Measurements from ENCODE around the gene SSC4D.
"Not testable (repeated sequence)": the region's sequence is repeated elsewhere in the genome, so short reads cannot be mapped to it uniquely, and the experiment has no call there.

Gene SSC4D

DNA sequence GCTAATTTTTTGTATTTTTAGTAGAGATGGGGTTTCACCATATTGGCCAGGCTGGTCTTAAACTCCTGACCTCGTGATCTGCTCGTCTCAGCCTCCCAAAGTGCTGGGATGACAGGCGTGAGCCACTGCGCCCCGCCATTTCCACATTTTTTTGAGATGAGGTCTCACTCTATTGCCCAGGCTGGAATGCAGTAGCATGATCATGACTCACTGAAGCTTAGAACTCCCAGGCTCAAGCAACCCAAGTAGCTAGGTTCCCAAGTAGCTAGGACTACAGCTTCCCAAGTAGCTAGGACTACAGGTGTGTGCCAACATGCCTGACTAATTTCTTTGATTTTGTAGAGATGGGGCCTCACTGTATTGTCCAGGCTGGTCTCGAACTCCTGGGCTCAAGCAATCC, 11.6 kb upstream of the SSC4D start:
- peak; percentile 63 for DNase-seq (ENCODE audit: low spot score)

DNA sequence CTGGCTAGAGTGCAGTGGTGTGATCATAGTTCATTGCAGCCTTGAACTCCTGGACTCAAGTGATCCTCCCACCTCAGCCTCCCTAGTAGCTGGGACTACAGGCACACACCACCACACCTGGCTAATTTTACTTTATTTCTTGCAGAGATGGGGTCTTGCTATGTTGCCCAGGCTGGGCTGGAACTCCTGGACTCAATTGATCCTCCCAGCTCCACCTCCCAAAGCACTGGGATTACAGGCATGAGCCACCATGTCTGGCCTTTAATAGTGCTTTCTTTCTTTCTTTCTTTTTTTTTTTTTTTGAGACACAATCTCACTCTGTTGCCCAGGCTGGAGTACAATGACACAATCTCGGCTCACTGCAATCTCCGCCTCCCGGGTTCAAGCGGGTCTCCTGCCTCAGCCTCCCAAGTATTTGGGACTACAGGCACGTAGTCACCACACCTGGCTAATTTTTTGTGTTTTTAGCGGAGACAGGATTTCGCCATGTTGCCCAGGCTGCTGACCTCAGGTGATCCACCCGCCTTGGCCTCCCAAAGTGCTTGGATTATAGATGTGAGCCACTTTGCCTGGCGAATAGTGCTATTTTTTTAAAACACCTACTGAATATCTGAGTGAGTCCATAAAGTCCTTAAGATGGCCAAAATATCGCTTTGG, 8.3 kb upstream of the SSC4D start:
- DNase-seq (ENCODE audit: low spot score), result not testable (repeated sequence)

DNA sequence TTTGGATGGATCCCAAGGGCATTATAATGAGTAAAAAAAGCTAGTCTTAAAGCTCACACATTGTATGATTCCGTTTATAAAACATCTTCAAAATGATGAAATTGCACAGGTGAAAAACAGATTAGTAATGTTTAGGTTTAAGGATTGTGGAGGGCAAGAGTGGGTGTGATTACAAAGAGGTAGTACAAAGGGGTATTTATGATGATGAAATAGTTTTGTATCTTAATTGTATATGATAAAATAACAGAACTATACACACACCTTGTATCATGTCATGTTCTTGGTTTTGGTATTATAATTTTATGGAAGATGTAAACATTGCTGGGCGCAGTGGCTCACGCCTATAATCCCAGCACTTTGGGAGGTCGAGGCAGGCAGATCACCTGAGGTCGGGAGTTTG, 2.8 kb upstream of the SSC4D start:
- no peak for DNase-seq (ENCODE audit: low spot score)

DNA sequence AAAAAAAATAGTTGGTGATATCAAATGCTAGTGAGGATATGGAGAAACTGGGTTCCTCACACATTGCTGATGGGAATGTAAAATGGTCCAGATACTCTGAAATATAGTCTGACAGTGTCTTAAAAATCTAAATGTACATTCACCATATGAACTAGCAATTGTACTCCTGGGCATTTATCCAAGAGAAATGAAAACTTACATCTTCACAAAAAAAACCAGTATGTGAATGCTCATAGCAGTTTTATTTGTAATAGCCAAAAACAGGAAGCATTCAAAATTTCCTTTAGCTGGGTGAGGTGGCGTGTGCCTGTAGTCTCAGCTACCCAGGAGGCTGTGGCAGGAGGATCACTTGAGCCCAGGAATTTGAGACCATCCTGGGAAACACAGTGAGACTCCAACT, 2.1 kb upstream of the SSC4D start:
- DNase-seq (ENCODE audit: low spot score), result no peak

DNA sequence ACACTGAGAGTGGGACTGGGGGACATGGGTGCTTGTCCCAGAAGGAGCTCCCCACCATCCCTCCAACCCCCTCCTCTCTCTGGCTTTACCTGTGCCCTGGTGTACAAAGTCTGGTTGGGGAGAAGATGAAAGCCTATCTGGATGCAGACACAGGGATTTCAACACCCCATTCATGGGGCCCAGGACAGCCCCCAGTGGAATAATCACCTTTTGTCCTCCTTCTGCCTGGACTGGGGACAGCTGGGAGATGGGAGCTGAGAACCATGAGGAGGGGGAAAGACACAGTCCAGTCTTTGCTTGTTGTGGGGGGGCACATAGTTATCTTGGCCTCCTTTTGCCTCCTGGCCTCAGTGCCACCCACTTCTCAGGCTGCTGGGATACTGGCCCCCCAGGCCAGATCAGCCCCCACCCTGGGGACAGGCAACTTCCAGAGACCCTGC, 1.4 kb downstream of the SSC4D start:
- no peak for DNase-seq (ENCODE audit: low spot score)

DNA sequence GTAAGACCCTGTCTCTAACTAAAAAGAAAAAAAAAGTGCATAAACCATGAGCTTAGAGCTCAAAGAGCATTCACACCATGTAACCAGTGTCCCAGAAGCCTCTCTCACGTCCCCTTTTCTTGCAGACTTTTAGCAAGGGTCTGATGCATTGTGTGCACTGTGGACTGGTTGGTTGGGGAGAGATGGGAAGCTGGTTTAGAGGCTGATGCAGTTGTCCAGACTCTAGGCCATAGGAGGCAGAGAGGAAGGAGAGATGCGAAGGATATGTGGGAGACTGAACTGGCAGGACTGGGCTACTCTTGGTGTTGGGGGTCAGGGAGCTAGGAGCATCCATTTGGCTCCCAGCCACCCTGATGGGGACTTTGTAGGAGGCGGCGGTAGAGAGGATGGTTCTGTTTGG, 1.8 kb downstream of the SSC4D start:
- DNase-seq (ENCODE audit: low spot score), result no peak

DNA sequence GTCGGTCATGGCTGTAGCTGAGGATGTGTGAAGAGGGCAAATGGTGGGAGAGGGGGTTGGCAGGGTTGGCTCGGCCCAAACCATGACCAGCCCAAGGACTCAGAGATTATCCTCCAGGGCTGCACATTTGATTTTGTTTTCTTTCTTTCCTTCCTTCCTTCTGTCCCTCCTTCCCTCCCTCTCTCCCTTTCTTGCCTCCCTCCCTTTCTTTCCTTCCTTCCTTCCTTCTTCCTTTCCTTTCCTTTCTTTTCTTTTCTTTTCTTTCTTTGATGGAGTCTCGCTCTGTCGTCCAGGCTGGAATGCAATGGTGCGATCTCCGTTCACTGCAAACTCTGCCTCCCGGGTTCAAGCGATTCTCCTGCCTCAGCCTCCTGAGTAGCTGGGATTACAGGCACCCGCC, 3.8 kb downstream of the SSC4D start:
- no peak for DNase-seq (ENCODE audit: low spot score)

DNA sequence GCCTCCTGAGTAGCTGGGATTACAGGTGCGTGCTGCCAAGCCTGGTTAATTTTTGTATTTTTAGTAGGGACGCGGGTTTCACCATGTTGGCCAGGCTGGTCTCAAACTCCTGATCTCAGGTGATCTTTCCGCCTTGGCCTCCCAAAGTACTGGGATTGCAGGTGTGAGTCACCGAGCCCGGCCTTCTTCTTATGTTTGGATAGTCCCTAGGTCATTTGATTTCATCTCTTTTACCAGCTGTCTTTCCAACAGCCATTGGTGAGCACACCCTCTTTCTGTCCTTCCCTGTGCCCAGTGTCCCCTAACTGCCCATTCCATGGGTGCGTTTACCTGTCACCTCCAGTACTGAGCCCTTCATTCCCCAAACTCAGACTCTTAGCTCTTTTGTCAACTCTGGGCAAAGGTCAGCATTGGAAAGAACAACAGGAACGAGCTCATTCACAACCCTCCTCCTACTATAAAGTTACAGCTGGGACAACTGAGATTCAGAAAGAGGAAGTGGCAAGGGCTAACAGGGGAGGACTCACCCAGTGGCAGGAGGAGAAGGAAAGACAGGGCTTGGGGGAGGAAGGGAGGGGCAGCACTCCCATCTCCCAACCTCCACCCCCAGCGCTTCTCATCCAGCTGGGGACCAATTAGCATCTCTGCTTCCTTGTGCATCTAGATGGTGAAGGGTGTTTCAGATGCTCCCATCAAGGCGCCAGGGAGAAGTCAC, 5.6 kb downstream of the SSC4D start:
- DNase-seq (ENCODE audit: low spot score), result no peak

DNA sequence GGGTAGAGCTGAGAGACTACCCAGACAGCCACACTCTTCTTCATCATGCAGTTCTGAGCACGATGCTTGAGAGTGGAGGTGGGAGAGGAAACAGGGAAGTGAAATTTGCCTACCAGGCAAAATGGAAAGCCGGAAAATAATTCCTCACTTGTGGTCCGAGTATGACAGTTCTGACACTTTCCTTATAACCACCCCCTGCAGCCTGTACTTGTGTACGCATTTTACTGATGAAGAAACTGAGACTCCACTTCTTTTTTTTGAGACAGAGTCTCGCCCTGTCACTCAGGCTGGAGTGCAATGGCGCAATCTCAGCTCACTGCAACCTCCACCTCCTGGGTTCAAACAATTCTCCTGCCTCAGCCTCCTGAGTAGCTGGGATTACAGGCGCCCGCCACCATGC, 6.4 kb downstream of the SSC4D start:
- not testable (repeated sequence) for DNase-seq (ENCODE audit: low spot score)

DNA sequence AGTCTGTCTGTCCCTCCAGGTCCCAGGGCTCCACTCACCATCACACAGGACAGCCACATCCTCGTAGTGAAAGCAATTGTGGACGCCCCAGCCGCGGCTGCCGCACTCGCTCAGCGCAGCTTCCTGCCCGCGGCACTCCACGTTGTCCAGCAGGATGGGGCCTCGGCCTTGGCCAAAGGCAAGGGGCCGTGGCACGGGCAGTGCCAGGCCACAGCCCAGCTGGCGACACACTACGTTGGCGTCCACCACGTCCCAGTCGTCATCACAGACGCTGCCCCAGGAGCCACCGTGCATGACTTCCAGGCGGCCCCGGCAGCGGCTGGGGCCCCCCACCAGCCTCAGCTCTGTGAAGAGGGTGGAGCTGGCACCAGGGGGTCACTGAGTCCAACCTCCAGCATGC, 9.2 kb downstream of the SSC4D start:
- DNase-seq (ENCODE audit: low spot score), result no peak

DNA sequence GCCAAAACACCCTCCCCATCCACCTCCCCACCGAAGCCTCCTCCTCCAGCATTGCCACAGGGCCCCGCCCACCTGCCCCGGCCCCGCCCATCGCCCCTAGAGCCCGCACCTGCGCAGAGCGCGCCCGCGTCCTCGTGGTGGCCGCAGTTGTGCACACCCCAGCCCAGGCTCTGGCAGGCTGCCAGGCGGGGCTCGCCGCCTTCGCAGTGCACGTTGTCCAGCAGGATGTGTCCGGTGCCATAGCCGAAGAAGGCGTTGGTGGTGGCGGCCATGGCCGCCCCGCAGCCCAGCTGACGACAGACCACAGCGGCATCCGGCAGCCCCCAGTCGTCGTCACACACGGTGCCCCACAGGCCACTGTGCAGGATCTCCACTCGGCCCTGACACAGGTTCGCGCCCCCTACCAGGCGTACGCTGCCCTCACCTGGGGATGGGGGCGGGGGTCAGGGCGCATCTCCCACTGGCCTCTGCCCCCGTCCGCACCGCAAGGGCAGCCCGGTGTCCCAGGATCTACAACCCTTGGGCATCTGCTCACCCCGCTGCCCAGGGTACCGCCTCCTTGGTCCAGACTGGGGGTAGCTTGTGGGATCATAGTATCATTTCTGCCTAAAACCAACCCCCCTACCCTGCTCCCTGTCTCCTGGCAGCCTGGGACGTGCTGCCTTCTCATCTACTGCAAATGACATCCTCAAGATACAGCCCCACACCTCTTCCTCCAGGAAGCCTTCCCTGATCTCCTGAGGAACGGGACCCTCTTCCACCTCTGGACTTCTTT, 11.9 kb downstream of the SSC4D start:
- DNase-seq (ENCODE audit: low spot score), result peak; percentile 83

DNA sequence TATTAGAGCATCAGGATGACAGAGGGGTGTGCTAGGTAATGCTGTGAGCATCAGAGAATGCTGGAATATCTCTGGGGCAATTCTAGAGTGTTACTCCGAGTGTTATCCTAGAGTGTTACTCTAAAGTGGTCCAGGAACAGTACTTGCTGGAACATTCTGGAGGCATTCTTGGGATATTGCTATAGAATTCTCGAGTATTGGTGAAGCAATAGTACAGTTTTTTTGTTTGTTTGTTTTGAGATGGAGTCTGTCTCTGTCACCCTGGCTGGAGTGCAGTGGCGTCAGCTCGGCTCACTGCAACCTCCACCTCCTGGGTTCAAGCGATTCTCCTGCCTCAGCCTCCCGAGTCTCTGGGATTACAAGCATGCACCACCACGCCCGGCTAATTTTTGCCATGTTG, 12.6 kb downstream of the SSC4D start:
- no peak for DNase-seq (ENCODE audit: low spot score)

DNA sequence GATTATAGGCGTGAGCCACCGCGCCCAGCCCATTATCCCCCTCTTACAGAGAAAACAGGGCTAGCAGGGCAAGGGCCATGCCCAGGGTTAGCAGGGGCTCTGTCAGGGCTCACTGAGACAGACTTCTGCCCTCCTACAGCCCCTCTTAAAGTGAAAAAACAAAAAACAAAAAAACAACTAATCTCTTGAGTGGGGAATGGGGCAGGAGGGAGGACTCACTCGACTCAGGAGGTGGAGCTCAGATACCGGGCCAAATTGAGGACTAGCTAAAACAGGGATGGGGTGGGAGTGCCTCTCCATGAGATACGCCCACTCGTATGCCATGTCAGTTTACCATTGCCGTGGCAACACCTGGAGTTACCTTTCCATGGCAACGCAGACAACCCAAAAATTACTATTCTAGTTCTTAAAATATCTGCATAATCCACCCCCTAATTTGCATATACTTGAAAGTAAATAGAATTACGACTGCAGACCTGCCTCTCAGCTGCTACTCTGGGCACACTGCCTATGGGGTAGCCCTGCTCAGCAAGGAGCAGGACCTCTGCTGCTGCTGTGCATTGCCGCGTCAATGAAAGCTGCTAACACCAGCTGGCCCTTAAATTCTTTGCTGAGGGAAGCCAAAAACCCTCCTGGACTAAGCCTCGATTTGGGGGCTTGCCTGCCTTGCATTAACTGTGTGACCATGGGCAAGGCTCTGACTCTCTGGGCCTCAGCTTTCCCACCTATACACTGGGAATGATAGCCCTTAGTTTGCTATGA, 13.4 kb downstream of the SSC4D start:
- no peak for DNase-seq (ENCODE audit: low spot score)

DNA sequence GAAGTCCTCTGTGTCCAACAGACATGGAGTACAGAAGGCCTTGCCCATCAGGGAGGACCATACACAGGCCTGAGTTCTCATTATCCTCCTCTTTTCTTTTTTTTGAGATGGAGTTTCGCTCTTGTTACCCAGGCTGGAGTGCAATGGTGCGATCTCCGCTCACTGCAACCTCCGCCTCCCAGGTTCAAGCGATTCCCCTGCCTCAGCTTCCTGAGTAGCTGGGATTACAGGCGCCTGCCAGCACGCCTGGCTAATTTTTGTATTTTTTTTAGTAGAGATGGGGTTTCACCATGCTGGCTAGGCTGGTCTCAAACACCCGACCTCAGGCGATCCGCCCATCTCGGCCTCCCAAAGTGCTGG, 13.9 kb downstream of the SSC4D start:
- DNase-seq (ENCODE audit: low spot score), result not testable (repeated sequence)

DNA sequence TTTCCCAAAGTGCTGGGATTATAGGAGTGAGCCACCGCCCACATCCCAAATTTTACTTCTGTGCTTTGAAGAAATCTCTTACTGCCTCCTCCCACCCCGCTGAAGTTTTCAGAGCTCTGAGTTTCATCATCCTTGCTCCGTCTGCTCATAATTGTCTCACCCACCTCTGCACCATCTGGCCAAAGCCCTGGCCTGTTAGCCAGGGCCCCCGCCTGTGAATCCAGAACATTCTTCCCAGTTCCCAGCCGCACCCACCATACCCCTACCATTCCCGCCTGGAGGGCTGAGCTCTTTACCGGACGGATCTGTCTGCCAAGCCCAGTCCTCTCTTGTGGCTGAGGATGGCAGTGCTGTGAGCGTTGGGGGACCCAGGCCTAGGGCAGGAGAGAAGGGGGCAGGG, 14.5 kb downstream of the SSC4D start:
- DNase-seq (ENCODE audit: low spot score), result no peak

DNA sequence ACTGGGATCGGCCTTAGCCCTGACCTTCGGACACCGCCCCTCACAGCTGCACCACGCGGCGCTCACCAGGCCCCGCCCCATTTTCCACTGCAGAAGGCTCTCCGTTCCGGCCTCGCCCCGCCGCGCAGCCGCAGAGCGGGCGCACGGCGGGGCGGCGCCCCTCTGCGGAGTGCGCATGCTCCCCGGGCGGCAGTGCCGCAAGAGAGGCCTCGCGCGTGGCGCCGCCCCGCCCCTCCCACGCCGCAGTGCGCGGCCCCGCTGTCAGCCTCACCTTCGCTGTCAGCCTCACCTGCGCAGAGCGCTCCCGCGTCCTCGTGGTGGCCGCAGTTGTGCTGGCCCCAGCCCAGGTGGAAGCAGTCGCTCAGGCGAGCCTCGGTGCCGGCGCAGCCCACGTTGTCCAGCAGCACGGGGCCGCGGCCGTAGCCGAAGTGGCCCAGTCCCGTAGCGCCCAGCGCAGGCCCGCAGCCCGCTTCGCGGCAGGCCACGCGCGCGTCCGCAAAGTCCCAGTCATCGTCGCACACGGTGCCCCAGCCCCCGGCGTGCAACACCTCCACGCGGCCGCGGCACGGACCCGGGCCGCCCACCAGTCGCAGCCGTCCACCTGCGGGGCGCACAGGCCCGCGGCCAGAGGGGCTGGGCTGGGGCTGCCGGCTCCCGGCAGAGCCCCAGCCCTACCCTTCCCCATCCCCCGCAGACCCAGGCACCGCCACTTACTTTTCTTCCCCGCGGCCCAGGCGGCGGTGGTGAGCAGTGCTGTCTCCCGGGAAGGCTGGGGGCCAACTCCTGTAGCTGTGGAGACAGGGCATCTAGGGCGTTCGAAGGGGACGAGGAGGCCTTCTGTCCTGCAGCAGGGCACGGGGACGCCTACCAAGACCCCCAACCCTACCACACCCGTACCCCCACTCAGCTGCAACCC, 16.1 kb downstream of the SSC4D start:
- DNase-seq (ENCODE audit: low spot score), result peak; percentile 99

DNA sequence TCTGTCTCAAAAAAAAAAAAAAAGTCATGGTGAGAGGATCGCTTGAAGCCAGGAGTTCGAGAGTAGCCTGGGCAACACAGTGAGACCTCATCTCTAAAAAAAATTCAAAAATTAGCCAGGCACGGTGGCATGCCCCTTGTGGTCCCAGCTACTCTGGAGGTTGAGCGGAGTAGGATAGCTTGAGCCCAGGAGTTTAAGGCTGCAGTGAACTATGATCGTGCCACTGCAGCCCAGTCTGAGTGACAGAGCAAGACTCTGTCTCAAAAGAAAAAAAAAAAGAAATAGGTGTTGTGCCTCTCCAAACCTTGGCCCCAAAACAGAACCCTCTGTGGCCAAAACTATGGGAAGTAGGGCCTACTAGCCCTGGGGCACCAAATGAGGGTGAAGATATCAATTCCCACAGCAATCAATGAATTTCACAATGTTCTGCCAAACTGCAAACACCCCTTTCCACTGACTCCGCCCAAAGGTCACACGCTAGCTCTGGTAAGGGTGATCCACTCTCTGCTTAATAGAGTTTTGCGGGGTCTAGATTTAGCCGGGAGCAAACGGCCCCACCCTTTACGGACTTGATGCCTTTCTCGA, 16.9 kb downstream of the SSC4D start:
- DNase-seq (ENCODE audit: low spot score), result no peak

DNA sequence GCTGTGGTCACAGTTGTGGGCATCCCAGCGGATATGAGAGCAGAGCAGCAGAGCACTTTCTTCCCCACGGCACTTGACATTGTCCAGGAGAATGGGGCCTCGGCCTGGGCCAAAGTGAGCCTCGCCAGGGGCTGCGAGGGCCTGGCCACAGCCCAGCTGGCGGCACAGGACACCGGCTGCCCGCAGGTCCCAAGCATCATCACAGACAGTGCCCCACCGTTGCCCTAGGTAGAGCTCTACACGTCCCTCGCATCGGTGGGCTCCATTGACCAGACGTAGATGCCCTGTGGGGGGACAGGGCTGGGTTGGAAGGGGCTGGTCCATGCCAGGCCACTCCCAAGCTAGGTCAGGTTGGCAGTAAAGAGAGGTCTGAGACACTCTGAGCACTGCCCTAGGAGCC, 19.4 kb downstream of the SSC4D start:
- no peak for DNase-seq (ENCODE audit: low spot score)

DNA sequence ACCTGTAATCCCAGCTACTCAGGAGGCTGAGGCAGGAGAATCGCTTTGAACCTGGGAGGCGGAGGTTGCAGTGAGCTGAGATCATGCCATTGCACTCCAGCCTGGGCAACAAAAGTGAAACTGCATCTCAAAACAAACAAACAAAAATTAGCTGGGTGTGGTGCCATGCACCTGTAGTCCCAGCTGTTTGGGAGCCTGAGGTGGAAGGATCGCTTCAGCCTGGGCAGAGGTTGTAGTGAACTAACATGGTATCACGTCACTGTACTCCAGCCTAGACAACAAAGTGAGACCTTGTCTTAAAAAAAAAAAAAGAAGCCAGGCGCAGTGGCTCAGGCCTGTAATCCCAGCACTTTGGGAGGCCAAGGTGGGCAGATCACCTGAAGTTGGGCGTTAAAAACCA, 21.7 kb downstream of the SSC4D start:
- DNase-seq (ENCODE audit: low spot score), result not testable (repeated sequence)

DNA sequence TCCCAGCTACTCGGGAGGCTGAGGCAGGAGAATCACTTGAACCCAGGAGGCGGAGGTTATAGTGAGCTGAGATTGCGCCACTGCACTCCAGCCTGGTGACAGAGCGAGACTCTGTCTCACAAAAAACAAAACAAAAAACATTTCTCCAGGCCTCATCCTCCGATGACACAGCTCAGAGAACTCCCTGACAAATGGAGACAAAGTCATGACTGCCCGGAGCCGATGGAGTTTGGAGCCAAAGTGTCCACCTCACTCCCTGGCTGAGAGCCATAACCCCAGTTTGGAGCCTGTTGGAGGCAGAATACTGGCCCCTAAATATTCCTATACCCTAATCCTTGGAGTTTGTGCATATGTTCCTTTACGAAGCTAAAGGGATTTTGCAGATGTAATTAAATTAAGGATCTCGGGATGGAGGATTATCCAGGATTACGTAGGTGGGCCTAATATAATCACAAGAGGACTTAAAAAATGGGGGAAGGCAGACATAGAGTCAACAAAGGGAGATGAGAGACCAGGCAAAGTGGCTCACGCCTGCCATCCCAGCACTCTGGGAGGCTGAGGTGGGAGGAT, 22.7 kb downstream of the SSC4D start:
- DNase-seq (ENCODE audit: low spot score), result peak; percentile 71
